Dermis blood vessel endothelial cell (primary cell): Measurements from ENCODE around the gene FAM81A. TPM values are rescaled to one million over a fixed set of nuclear protein-coding genes. Genes with fewer than 3 reads are reported as not detected.

Experiments
- DNase-seq: peaks from one replicate; pipeline ENCODE4 v3.0.0; 2010
- total RNA-seq: library from RNA; depleted of rRNA; stranded (reverse); fragments of >200 nt; gene quantifications from 2 replicates; pipeline ENCODE4 v1.2.3, GENCODE V29; 2014

FAM81A gene
- total RNA-seq, 1 donor from 2014 or later = not detected

- DNase-seq = no peak
Measured at GRCh38 chr15:59543721-59544547, 105.9 kb downstream of the FAM81A start.

GRCh38 chr15:59545573-59545972 lies 107.6 kb downstream of the FAM81A start:
- no peak for DNase-seq

- DNase-seq = no peak
Measured at GRCh38 chr15:59548501-59549226, 110.7 kb downstream of the FAM81A start.

- DNase-seq = no peak
Measured at GRCh38 chr15:59549301-59550185, 111.6 kb downstream of the FAM81A start.

GRCh38 chr15:59550530-59550929 lies 112.5 kb downstream of the FAM81A start:
- no peak for DNase-seq

- DNase-seq = peak; percentile 26
Measured at GRCh38 chr15:59550956-59551355, 113.0 kb downstream of the FAM81A start.

- DNase-seq = peak; percentile 66
Measured at GRCh38 chr15:59553879-59554735, 116.1 kb downstream of the FAM81A start.

- DNase-seq = no peak
Measured at GRCh38 chr15:59555696-59556095, 117.7 kb downstream of the FAM81A start.

- DNase-seq = no peak
Measured at GRCh38 chr15:59556380-59556779, 118.4 kb downstream of the FAM81A start.

- no peak for DNase-seq
Measured at GRCh38 chr15:59557581-59557980, 119.6 kb downstream of the FAM81A start.

GRCh38 chr15:59558851-59559250 lies 120.9 kb downstream of the FAM81A start:
- no peak for DNase-seq

GRCh38 chr15:59561547-59561946 lies 123.6 kb downstream of the FAM81A start:
- no peak for DNase-seq

GRCh38 chr15:59562448-59563186 lies 124.6 kb downstream of the FAM81A start:
- DNase-seq = no peak

GRCh38 chr15:59565299-59565698 lies 127.3 kb downstream of the FAM81A start:
- no peak for DNase-seq

- DNase-seq = no peak
Measured at GRCh38 chr15:59567324-59567723, 129.3 kb downstream of the FAM81A start.

- DNase-seq = no peak
Measured at GRCh38 chr15:59569477-59569876, 131.5 kb downstream of the FAM81A start.

- no peak for DNase-seq
Measured at GRCh38 chr15:59570315-59570714, 132.3 kb downstream of the FAM81A start.

- no peak for DNase-seq
Measured at GRCh38 chr15:59571606-59572005, 133.6 kb downstream of the FAM81A start.
